Activated CD8-positive, alpha-beta memory T cell treated with anti-CD3 and anti-CD28 coated beads, Interleukin-2, amount 10 ng/mL, durations not matched to agents 7 days and 5 days (primary cell): Measurements from ENCODE around the gene COL26A1. TPM values are rescaled to one million over a fixed set of nuclear protein-coding genes. Genes with fewer than 3 reads are reported as not detected.
"Not testable (repeated sequence)": the region's sequence is repeated elsewhere in the genome, so short reads cannot be mapped to it uniquely, and the experiment has no call there.

Experiments used
- ATAC-seq: fragments of 150-1000 bp; cut with Tn5 transposase; one replicate; pipeline ENCODE4 v1.10.0; 2021; ENCODE audit warnings: moderate library complexity
- CTCF ChIA-PET: fragments of 350-600 bp; sonication (Branson Sonifier 250); formaldehyde crosslinking; loops from one replicate; lab custom pipeline; 2021; ENCODE audit warnings: antibody characterized with exemption; lab: Charles Lee
- DNase-seq: peaks from one replicate; pipeline ENCODE4 v3.0.0-alpha.2; 2020
- H3K27ac Mint-ChIP-seq: one replicate; pipeline ENCODE4 v1.8.0; 2021; ENCODE audit warnings: mild to moderate bottlenecking, mixed read lengths
- H3K27me3 Mint-ChIP-seq: one replicate; pipeline ENCODE4 v1.8.0; 2021; ENCODE audit warnings: mixed read lengths
- H3K36me3 Mint-ChIP-seq: one replicate; pipeline ENCODE4 v1.8.0; 2021; ENCODE audit warnings: mild to moderate bottlenecking, mixed read lengths
- H3K4me1 Mint-ChIP-seq: one replicate; pipeline ENCODE4 v1.8.0; 2021; ENCODE audit warnings: mixed read lengths
- H3K4me3 Mint-ChIP-seq: one replicate; pipeline ENCODE4 v1.8.0; 2021; ENCODE audit warnings: mild to moderate bottlenecking, moderate library complexity, mixed read lengths
- H3K9me3 Mint-ChIP-seq: one replicate; pipeline ENCODE4 v1.8.0; 2022; ENCODE audit warnings: low read depth, mixed read lengths
- total RNA-seq, 2 experiments: library from RNA; stranded (reverse); gene quantifications; one replicate each; pipeline ENCODE4 v1.2.3, GENCODE V29; 2021

The COL26A1 gene
- total RNA-seq, 2 experiments from 2014 or later = not detected

DNA sequence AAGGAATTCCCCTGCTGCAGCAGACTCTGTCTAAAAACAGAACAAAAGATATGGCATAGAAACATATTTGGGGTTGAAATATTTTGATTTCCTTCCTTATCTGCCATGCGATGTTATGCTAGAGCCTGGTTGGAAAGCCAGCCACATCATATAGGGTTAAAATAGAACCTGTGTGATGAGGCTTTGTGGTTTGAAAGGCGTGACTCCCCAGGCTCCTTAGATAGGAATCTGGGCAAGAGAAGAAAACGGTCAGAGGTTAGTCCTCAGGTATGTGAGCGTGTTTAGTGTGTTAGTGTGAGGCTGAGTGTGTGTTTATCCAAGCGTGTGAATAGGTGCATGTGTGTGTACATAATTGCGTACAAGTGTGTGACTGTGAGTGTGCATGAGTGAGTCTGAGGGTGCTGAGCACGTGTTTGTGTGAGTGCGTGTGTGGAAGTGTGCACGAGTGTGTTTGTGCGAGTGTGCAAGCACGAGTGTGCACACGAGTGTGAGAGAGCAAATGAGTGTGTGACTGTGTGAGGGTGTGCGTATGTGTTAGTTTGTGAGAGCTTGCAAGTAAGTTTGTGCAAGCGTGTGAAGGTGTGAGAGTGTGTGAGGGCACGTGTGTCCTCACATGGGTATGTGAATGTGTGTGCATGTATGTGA is 79.9 kb downstream of the COL26A1 start:
- Mint-ChIP-seq H3K27ac (no peak overlapping the region), H3K9me3 (no peaks in the 10 kb centered on the region), H3K27me3 (peaks cover 11% of the 10 kb centered on the region), H3K4me1 (peaks cover 3% of the 10 kb centered on the region), H3K4me3 (no peak overlapping the region), H3K36me3 (no peaks in the 10 kb centered on the region)
- CTCF ChIA-PET = no interaction called here
- no peak for DNase-seq
- ATAC-seq = no peak

DNA sequence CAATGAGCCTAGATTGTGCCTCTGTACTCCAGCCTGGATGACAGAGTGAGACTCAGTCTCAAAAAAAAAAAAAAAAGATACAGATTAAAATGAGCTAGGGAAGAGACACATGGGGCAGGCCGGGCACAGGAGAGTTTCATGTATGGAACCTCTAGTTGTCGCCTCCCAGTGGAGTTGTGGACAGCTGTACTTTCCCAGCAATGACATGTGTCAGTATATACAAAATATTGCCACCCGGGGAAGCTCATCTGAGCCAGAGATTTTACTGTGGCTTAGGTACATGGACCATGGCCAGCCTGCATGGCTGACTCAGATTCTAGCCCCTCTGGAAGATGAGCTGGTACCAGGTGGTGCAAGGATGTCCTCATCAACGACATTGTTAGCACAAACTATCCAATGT is 87.4 kb downstream of the COL26A1 start:
- ATAC-seq = no peak
- Mint-ChIP-seq H3K9me3 (no peaks in the 10 kb centered on the region), H3K27me3 (peaks cover 2% of the 10 kb centered on the region), H3K4me3 (no peak overlapping the region), H3K27ac (no peak overlapping the region), H3K36me3 (no peaks in the 10 kb centered on the region), H3K4me1 (no peaks in the 10 kb centered on the region)
- CTCF ChIA-PET = no interaction called here
- no peak for DNase-seq

DNA sequence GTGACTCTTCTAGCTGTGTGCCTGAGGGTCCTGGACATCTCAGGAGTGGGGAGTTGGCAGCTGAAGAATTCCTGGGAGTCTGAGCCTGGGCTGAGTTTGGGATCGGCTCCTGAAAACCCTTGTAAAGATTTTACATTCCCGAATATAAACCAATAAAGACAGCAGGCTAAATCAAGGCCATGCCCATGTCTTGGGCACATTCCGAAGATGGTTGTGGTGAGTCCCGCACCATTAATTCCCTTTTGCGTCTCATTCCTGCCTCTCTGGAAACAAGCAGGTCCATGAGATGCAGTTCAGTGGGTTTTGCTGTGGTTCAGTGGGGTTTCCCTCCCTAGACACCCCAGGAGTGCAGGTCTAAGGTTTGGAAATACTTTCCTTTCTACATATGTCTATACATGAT is 90.9 kb downstream of the COL26A1 start:
- H3K9me3 Mint-ChIP-seq = no peaks in the 10 kb centered on the region
- DNase-seq (no peak), ATAC-seq (no peak)
- peaks cover 2% of the 10 kb centered on the region for H3K27me3 Mint-ChIP-seq
- no peak overlapping the region for H3K27ac Mint-ChIP-seq
- no peaks in the 10 kb centered on the region for H3K4me1 Mint-ChIP-seq
- CTCF ChIA-PET = no interaction called here
- H3K36me3 Mint-ChIP-seq = no peaks in the 10 kb centered on the region
- H3K4me3 Mint-ChIP-seq = no peak overlapping the region

DNA sequence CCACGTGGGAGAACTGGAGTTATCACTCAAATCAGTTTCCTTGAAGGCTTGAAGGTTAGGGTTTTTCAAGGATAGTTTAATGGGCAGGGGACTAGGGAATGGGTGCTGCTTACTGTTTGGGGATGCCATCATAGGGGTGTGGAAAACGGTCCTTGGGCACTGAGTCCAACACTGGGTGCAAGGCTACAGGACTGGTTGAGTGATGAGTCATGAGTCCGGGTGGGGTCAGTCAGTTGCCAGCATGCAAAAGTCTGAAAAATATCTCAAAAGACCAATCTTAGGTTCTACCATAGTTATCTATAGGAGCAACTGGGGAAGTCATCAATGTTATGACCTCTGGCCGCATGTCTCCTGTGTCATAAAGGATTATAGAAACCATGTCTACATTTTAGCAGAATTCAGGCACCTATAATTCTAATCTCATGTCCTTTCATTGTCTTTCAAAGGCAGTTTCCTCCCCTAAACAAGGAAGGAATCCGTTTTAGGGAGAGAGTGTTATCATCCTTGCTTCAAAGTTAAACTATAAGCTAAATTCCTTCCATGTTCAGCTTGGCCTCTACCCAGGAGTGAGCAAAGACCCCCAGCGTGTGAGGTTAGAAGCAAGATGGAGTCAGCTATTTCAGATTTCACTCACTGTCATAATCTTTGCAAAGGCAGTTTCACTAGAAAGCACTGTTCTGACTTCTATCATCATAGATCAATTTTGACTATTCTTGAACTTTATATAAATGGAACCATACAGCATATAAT is 94.5 kb downstream of the COL26A1 start:
- CTCF ChIA-PET = interaction anchor here (1.2 kb wide), 1 partner anchor 46 kb away, joined by 4 read pairs; no protein-coding TSS in a partner anchor
- H3K9me3 Mint-ChIP-seq = no peaks in the 10 kb centered on the region
- ATAC-seq = no peak
- no peak overlapping the region for H3K4me3 Mint-ChIP-seq
- no peaks in the 10 kb centered on the region for H3K4me1 Mint-ChIP-seq
- H3K27ac Mint-ChIP-seq = no peak overlapping the region
- H3K36me3 Mint-ChIP-seq = no peaks in the 10 kb centered on the region
- DNase-seq = no peak
- no peaks in the 10 kb centered on the region for H3K27me3 Mint-ChIP-seq

DNA sequence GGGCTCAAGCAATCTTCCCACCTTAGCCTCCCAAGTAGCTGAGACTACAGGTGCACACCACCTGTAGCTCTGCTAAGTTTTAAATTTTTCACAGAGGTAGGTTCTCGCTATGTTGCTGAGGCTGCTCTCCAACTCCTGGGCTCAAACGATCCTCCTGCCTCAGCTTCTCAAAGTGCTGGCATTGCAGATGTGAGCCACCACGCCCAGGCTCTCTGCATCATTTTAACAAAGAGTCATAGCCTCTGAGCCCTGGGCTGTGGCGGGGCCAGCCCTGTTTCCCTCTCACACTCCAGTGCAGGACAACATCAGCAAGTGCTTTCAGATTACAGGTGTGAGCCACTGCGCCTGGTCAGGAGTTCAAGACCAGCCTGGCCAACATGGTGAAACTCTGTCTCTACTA is 102.5 kb downstream of the COL26A1 start:
- H3K27ac Mint-ChIP-seq = peak overlapping the region; percentile 32
- H3K36me3 Mint-ChIP-seq = no peaks in the 10 kb centered on the region
- DNase-seq (no peak), ATAC-seq (no peak)
- no peak overlapping the region for H3K4me3 Mint-ChIP-seq
- H3K9me3 Mint-ChIP-seq = no peaks in the 10 kb centered on the region
- H3K4me1 Mint-ChIP-seq = peaks cover 10% of the 10 kb centered on the region
- H3K27me3 Mint-ChIP-seq = peaks cover 2% of the 10 kb centered on the region
- CTCF ChIA-PET = interaction anchor here (0.7 to 1.3 kb wide), 3 partner anchors 24 to 43 kb away, joined by 3 to 5 read pairs (median 4); no protein-coding TSS in a partner anchor

DNA sequence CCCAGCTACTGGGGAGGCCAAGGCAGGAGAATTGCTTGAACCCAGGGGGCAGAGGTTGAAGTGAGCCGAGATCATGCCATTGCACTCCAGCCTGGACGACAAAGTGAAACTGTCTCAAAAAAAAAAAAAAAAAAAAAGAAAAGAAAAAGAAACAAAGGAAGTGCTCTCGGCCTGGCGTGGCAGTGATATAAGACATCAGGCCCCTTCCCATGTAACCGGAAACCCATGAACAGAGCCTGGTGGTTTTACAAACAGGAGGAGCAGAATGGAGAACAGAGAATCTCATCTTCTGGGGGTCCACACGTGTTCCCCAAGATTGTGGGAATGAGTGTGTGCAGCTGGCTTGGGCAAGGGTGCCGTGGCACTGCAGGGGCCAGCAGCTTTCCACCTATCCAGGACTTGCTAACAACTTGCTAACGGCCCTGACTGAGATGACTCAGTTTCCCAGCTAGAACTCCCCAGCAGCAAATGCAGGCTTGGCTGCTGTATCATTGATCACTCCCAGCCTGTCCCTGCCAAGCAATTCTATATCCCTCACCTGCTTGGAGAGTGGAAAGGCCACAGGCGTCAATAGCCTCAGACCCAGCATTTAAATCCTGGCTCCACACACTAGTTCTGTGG is 103.0 kb downstream of the COL26A1 start:
- Mint-ChIP-seq H3K4me3 (no peak overlapping the region), H3K9me3 (no peaks in the 10 kb centered on the region), H3K27me3 (peaks cover 2% of the 10 kb centered on the region), H3K4me1 (peaks cover 10% of the 10 kb centered on the region), H3K27ac (peak overlapping the region; percentile 32), H3K36me3 (no peaks in the 10 kb centered on the region)
- DNase-seq (no peak), ATAC-seq (no peak)
- CTCF ChIA-PET = no interaction called here

DNA sequence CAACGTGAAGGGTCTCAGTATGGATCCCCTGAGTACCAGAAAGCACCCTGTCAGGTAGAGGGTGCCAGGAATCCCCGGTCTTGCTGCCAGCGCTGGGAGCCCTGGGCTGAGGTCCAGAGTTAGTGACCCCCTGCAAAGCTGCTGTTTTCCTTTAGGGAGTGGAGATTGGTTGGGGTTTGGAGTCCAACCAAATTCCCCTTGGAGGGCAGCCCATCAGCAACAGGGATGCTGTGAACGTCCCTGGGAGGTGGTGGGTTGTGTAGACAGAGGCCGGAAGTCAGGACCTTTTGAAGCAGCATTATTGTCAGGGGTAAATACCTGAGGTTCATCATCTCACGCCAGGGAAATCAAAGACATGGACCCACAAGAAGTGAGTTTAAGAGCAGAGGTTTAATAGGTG is 104.2 kb downstream of the COL26A1 start:
- Mint-ChIP-seq H3K27me3 (peaks cover 2% of the 10 kb centered on the region), H3K36me3 (no peaks in the 10 kb centered on the region), H3K4me1 (peaks cover 10% of the 10 kb centered on the region), H3K27ac (no peak overlapping the region), H3K4me3 (no peak overlapping the region), H3K9me3 (no peaks in the 10 kb centered on the region)
- DNase-seq (no peak), ATAC-seq (no peak)
- CTCF ChIA-PET = no interaction called here

DNA sequence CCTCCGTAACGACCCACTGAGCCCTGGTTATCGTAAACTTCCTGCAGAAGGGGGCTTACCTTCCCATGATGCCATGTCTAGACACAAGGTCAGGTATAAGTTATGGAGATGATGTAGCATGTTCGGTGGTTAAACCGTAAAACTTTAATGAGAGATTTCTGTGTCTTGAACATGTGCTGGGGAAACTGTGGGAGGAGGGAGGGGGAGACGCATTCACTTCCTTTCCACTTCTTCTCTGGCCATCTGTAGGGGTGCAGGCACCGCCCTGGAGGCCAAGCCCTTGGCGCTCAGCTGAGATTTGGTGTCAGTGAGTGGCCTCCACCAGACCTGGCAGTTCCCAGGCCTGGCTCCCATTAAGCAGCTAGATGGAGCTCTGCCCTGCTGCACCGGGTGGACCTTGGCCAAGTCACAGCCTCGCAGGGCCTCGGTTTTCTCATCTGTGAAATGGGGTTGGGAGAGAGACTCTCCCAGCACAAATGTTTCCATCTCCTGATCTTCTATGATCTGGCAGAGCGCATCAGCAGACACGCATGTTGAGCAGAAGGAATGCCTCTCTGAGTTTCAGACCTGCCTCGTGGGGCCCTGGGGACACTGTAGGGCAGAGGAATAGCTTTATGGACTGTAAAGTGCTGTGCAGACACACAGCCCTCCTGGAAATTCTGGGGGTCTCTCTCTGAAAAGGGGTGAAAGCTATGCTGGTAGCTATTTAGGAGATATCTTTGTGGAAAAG is 106.0 kb downstream of the COL26A1 start:
- Mint-ChIP-seq H3K36me3 (no peaks in the 10 kb centered on the region), H3K27ac (no peak overlapping the region), H3K4me1 (peaks cover 10% of the 10 kb centered on the region), H3K9me3 (no peaks in the 10 kb centered on the region), H3K27me3 (peaks cover 2% of the 10 kb centered on the region), H3K4me3 (no peak overlapping the region)
- ATAC-seq (no peak), DNase-seq (no peak)
- CTCF ChIA-PET = no interaction called here

DNA sequence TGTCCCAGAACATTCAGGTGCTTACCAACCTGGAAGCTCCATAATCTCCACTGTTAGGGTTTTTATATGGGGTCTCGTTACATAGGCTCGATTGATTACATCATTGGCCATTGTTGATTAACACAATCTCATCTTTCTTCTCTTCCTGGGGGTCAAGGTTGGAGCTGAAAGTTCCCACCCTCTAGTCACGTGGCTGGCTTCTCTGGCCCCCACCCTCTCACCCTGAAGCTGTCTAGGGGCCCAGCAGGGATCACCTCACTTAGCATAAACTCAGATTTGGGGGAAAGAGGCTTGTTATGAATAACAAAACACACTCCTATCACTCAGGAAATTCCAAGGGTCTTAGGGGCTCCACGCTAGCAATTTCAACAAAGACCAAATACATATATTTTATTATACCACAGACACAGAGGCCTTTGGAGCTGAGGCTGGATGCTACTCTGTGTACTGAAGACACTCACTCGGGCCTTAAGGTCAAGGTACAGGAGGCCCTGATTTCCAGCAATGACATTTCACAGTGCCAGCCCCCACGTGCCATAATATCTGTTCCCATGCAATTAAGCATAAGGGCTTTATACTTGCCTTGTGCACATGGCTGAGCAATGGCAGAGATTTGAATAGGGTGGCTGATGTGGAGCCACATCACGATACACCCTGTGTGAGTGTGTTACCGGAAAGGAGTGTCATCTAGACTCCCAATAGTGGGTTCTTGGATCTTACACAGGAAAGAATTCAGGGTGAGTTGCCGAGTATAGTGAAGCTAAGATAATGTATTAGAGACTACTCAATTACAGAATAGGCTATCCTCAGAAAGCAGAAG is 108.2 kb downstream of the COL26A1 start:
- Mint-ChIP-seq H3K9me3 (no peaks in the 10 kb centered on the region), H3K36me3 (no peaks in the 10 kb centered on the region), H3K4me1 (peaks cover 2% of the 10 kb centered on the region), H3K27ac (no peak overlapping the region), H3K27me3 (no peaks in the 10 kb centered on the region), H3K4me3 (no peak overlapping the region)
- ATAC-seq = no peak
- CTCF ChIA-PET = interaction anchor here (0.7 kb wide), 1 partner anchor 34 kb away, joined by 3 read pairs; no protein-coding TSS in a partner anchor
- no peak for DNase-seq

DNA sequence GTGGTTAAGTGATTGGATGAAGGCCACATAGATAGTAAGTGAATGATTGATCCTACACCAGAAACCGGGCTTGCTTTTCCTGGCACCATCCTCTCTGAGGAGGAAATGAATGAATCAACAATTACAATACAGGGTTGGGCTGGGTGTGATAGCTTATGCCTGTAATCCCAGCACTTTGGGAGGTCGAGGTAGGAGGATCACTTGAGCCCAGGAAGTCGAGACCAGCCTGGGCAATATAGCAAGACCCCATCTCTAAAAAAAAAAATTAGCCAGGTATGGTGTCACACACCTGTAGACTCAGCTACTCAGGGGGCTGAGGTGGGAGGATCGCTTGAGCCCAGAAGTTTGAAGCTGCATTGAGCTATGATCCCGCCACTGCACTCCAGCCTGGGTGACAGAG is 111.5 kb downstream of the COL26A1 start:
- peaks cover 5% of the 10 kb centered on the region for H3K9me3 Mint-ChIP-seq
- no peak for DNase-seq
- CTCF ChIA-PET = no interaction called here
- no peak overlapping the region for H3K27ac Mint-ChIP-seq
- H3K27me3 Mint-ChIP-seq = peaks cover 4% of the 10 kb centered on the region
- H3K36me3 Mint-ChIP-seq = peaks cover 3% of the 10 kb centered on the region
- H3K4me3 Mint-ChIP-seq = no peak overlapping the region
- H3K4me1 Mint-ChIP-seq = no peaks in the 10 kb centered on the region
- no peak for ATAC-seq

DNA sequence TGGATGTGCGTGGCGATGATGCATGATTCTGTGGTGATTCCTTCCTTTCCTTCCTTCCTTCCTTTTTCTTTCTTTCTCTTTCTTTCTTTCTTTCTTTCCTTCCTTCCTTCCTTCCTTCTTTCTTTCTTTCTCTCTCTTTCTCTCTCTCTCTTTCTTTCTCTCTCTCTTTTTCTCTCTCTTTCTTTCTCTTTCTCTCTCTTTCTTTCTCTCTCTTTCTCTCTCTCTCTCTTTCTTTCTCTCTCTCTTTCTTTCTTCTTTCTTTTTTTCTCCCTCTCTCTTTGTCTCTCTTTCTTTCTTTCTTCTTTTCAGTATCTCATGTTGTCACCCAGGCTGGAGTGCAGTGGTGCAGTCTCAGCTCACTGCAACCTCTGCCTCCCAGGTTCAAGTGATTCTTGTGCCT is 113.0 kb downstream of the COL26A1 start:
- DNase-seq, ATAC-seq, H3K4me1 Mint-ChIP-seq, H3K27ac Mint-ChIP-seq, CTCF ChIA-PET, H3K36me3 Mint-ChIP-seq, H3K4me3 Mint-ChIP-seq: not testable (repeated sequence)
- peaks cover 11% of the 10 kb centered on the region for H3K27me3 Mint-ChIP-seq
- H3K9me3 Mint-ChIP-seq = peaks cover 12% of the 10 kb centered on the region

DNA sequence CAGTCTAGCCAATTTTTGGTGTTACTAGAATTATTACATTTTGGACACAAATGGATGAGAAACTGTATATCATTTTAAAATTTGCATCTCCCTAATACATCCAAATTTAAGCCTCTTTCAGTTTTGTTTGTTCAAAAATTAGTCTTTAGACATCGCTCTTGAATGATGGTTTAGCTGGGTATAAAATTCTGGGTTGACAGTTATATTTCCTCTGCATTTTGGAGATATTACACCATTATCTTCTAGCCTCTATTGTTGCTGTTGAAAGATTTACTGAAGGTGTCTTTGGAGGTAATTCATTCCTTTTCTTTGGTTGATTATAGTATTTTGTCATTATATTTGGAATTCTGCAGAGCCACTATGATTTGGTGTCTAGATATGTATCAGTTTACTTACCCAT is 116.5 kb downstream of the COL26A1 start:
- ATAC-seq (no peak), DNase-seq (no peak)
- Mint-ChIP-seq H3K27ac (no peak overlapping the region), H3K4me1 (no peaks in the 10 kb centered on the region), H3K9me3 (peaks cover 12% of the 10 kb centered on the region), H3K27me3 (peaks cover 12% of the 10 kb centered on the region), H3K36me3 (peaks cover 6% of the 10 kb centered on the region), H3K4me3 (no peak overlapping the region)
- CTCF ChIA-PET = no interaction called here

DNA sequence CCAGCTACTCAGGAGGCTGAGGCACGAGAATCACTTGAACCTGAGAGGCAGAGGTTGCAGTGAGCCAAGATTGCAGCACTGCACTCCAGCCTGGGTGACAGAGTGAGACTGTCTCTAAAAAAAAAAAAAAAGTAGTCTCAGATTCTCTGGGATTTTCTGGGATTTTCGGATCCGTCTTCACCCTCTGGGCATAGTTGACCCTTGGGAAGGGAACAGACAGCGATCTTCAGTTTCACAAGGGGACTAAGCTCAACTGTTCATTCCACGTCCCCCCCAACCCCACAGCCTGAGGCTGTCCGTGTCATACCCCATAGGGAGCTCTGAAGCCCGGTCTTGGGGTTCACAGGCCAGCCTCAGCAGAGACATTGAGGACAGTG is 123.4 kb downstream of the COL26A1 start:
- H3K27me3 Mint-ChIP-seq, H3K9me3 Mint-ChIP-seq, CTCF ChIA-PET, H3K36me3 Mint-ChIP-seq, H3K4me3 Mint-ChIP-seq, H3K27ac Mint-ChIP-seq, H3K4me1 Mint-ChIP-seq, ATAC-seq, DNase-seq: not testable (repeated sequence)
